ENCODE measurements around the gene ZSCAN1. TPM values are rescaled to one million over a fixed set of nuclear protein-coding genes. Genes with fewer than 3 reads are reported as not detected.
A peak's percentile ranks its signal among the peaks of the same experiment; 100 is the strongest.

The ZSCAN1 gene
- total and polyA plus RNA-seq, 2 experiments from 2014 or later = 0.33 to 1.1 TPM

- no peak overlapping the region for H2AFZ ChIP-seq
- peaks cover 12% of the 10 kb centered on the region for H3K9me3 ChIP-seq (ENCODE audit: low read depth)
- H3K9me2 ChIP-seq (replicated peaks; ENCODE audit: insufficient read depth) = no peaks in the 10 kb centered on the region
- no peak overlapping the region for H3K4me2 ChIP-seq
- no peak for DNase-seq (ENCODE audit: low spot score)
- no peak for TF ChIP-seq EZH2phosphoT487 (IDR thresholded peaks at IDR 0.05; ENCODE audit: low read depth, severe bottlenecking, unreplicated experiment)
- no peak for TF ChIP-seq EZH2 (IDR thresholded peaks at IDR 0.05; ENCODE audit: borderline replicate concordance)
- TF ChIP-seq CTCF (IDR thresholded peaks at IDR 0.05; ENCODE audit: poor library complexity) = no peak
- H3K27ac ChIP-seq = no peak overlapping the region
- WGBS (ENCODE audit: low lambda C conversion rate, missing lambda C conversion rate) = 89% methylated on average over 6 of the region's 8 CpGs
- no peaks in the 10 kb centered on the region for H3K36me3 ChIP-seq (replicated peaks; ENCODE audit: insufficient read depth, low read depth)
- peaks cover 11% of the 10 kb centered on the region for H3K4me1 ChIP-seq (ENCODE audit: insufficient read depth)
- no peaks in the 10 kb centered on the region for H3K79me2 ChIP-seq
- H4K20me1 ChIP-seq (ENCODE audit: insufficient read depth, poor library complexity, severe bottlenecking) = no peaks in the 10 kb centered on the region
- H3K27me3 ChIP-seq = no peaks in the 10 kb centered on the region
- no peak overlapping the region for H3K4me3 ChIP-seq
Observed at GRCh38 chr19:58056261-58056660, 22.4 kb downstream of the ZSCAN1 start.

GRCh38 chr19:58056861-58057260 is 23.0 kb downstream of the ZSCAN1 start:
- no peaks in the 10 kb centered on the region for H3K27me3 ChIP-seq
- no peak overlapping the region for H3K4me2 ChIP-seq
- no peak overlapping the region for H3K27ac ChIP-seq
- no peak for DNase-seq (ENCODE audit: low spot score)
- H3K79me2 ChIP-seq = no peaks in the 10 kb centered on the region
- no peak overlapping the region for H2AFZ ChIP-seq
- H3K36me3 ChIP-seq (replicated peaks; ENCODE audit: insufficient read depth, low read depth) = no peaks in the 10 kb centered on the region
- no peak for TF ChIP-seq EZH2phosphoT487 (IDR thresholded peaks at IDR 0.05; ENCODE audit: low read depth, severe bottlenecking, unreplicated experiment)
- TF ChIP-seq EZH2 (IDR thresholded peaks at IDR 0.05; ENCODE audit: borderline replicate concordance) = no peak
- no peak for TF ChIP-seq CTCF (IDR thresholded peaks at IDR 0.05; ENCODE audit: poor library complexity)
- WGBS (ENCODE audit: low lambda C conversion rate, missing lambda C conversion rate) = 83% methylated on average over 8 of the region's 8 CpGs
- peaks cover 12% of the 10 kb centered on the region for H3K9me3 ChIP-seq (ENCODE audit: low read depth)
- no peak overlapping the region for H3K4me3 ChIP-seq
- no peaks in the 10 kb centered on the region for H3K9me2 ChIP-seq (replicated peaks; ENCODE audit: insufficient read depth)
- no peaks in the 10 kb centered on the region for H4K20me1 ChIP-seq (ENCODE audit: insufficient read depth, poor library complexity, severe bottlenecking)
- peaks cover 11% of the 10 kb centered on the region for H3K4me1 ChIP-seq (ENCODE audit: insufficient read depth)

GRCh38 chr19:58058467-58058866 is 24.6 kb downstream of the ZSCAN1 start:
- peak overlapping the region; percentile 97 for H3K4me2 ChIP-seq
- 94% methylated on average over 13 of the region's 13 CpGs for WGBS (ENCODE audit: low lambda C conversion rate, missing lambda C conversion rate)

More at GRCh38 chr19:58058467-58058866, 24.6 kb downstream of the ZSCAN1 start:
- Histone ChIP-seq H3K27me3 (no peaks in the 10 kb centered on the region), H3K36me3 (replicated peaks; ENCODE audit: insufficient read depth, low read depth) (no peaks in the 10 kb centered on the region), H3K27ac (peak overlapping the region; percentile 99), H4K20me1 (ENCODE audit: insufficient read depth, poor library complexity, severe bottlenecking) (no peaks in the 10 kb centered on the region), H3K79me2 (no peaks in the 10 kb centered on the region), H3K9me2 (replicated peaks; ENCODE audit: insufficient read depth) (no peaks in the 10 kb centered on the region), H2AFZ (peak overlapping the region; percentile 99), H3K9me3 (ENCODE audit: low read depth) (peaks cover 12% of the 10 kb centered on the region), H3K4me3 (peak overlapping the region; percentile 42), H3K4me1 (ENCODE audit: insufficient read depth) (peaks cover 11% of the 10 kb centered on the region)
- TF ChIP-seq EZH2phosphoT487 (IDR thresholded peaks at IDR 0.05; ENCODE audit: low read depth, severe bottlenecking, unreplicated experiment) = no peak
- TF ChIP-seq EZH2 (IDR thresholded peaks at IDR 0.05; ENCODE audit: borderline replicate concordance) = no peak
- TF ChIP-seq CTCF (IDR thresholded peaks at IDR 0.05; ENCODE audit: poor library complexity) = no peak
- no peak for DNase-seq (ENCODE audit: low spot score)
